Glomerular endothelial cell (primary cell): ENCODE data around the gene CEP63. TPM values are rescaled to one million over a fixed set of nuclear protein-coding genes. Genes with fewer than 3 reads are reported as not detected.

ENCODE experiments used
- DNase-seq: peaks from one replicate; pipeline ENCODE4 v3.0.0-alpha.2; 2011; ENCODE audit warnings: low read depth, low spot score; ENCODE audit errors: extremely low read depth
- total RNA-seq: library from RNA; depleted of rRNA; stranded (reverse); fragments of >200 nt; gene quantifications from 2 replicates; pipeline ENCODE4 v1.2.3, GENCODE V29; 2015

The CEP63 gene
- 7.5 and 17.0 TPM in 2 replicates for total RNA-seq

DNA sequence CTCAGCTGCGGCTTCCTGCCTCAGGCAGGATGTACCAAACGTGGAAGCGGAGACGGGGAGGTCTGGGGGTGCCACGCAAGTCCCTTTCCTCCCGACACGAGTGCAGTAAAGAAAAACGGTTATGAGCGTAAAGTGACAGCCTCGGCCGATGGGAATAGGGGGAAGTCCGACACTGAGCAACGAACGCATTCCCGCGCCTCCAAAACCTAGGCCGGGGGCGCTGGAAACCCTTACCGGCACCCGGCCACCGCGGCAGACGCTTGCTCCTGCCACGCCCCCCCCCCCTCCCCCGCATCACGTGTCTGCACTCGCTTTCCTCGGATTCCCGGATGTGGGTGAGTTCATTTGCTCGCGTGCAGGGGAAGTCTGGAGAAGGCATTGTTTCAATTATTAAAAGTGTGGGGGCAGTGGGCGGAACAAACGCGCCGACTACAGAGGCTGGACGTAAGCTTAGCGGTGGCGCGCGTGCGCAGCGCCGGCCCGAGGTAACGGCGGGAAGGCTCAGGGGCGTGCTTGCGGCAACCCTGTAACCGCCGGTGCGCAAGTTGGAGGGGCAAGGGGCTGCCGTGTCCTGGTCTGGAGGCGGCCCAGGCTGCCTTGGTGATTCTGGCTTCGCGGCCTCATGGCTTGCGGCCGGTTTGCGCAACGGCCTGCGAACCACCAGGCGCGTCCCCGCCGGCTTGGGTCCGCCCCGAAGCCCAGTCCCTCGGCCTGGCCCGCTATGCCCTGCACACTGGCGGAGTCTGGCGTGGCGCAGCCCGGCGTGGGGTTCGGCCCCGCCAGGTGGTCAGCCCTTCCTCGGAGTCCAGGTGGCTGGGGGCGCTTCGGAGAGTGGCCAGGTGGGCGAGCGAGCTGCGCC is at the start of gene CEP63, which contains the start of gene ANAPC13:
CEP63 (plus strand) TSS at position 340 of the 859 bp plus-strand sequence. CDS start 9,264 bp downstream, outside the sequence.
ANAPC13 (minus strand) TSS at position 268 of the 859 bp plus-strand sequence. CDS start 3,081 bp downstream, outside the sequence.
- peak; percentile 85 for DNase-seq

DNA sequence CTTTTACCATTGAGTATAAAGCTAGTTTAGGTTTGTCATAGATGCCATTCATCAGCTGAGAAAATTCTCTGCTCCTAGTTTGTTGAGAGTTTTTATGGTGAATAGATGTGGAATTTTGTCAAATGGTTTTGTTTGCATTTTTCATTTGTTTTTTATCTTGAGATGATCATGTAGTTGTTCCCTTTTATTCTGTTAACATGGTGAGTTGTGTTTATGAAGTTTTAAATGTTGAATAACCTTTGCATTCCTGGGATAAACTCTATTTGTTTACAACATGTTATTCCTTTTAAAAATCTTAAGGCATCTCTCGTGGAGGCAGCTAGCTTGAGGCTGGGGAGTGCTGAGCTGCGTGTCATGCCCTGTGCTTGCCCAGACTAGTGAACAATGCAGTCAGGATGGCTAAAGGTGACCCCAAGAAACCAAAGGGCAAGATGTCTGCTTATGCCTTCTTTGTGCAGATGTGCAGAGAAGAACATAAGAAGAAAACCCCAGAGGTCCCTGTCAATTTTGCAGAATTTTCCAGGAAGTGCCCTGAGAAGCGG is 48.6 kb upstream of the CEP63 start:
- DNase-seq: no peak

DNA sequence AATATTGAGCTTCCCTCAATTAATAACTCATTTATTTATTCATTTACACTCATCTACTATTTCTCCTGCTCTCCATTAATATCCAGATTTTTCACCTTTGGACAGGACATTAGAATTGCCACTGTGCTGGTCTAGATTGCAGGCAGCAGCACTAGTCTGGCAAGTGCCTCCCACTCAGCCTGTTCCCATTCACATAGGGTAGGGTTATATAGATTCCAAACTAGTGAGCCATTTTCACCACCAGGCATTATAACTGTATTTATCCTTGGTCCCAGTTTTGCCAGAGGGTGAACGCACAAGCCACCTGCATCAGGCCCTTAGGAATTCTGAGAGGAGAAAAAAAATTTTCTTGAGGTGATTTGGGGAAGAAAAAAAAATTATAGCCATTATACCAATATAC is 44.5 kb upstream of the CEP63 start:
- DNase-seq: no peak

DNA sequence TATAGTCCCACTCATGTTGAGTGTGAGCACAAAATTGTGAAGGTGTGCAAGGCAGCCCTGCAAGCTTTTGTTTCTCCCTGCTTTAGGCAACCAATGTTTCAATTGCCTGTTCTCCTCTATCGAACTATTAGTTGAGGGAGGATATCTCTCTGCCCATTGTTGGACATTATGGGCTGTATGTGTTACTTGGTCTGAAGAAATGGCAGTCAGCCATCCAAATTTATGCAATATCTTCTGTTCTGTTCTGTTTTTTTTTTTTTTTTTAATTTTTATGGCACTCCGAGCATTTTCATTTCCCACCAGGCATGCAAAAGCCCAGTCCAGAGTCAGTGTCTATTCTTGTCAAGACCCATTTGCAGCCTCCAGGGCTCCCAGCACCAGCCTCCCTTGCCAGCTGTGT is 44.0 kb upstream of the CEP63 start:
- DNase-seq: no peak

DNA sequence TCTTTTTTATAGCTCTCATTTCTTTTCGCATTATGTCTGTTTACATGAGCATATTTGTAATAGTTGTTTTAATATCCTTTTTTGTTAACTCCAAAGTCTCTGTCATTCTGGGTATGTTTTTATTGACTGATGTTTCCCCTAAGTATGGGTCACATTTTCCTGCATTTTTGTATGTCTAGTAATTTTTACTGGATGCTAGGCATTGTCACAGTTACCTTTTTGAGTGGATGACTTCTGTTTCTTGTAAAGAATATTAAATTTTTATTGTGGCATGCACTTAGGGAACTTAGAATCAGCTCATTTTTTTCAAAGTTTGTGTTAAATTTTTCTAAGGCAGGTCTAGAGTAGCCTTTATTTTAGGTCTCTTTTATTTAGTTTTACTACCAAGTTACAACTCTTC is 40.8 kb upstream of the CEP63 start:
- no peak for DNase-seq

DNA sequence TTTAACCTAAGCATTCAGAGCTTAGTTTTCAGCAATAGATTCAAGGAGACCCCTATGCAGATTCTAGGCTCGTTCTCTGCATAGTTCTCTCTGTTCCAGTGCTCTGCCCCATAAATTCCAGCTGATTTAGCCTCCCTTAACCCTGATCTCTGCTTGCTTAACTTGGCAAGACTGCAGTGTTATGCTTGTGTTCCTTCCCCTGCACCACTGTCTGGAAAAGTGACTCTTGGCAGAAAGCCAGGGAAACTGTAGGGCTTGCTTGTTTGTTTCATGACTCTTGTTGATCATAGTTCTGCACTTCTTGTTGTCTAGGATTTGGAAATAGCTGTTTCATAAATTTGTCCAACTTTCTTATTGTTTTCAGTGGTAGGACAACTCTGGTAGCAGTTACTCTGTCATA is 40.2 kb upstream of the CEP63 start:
- peak; percentile 51 for DNase-seq

DNA sequence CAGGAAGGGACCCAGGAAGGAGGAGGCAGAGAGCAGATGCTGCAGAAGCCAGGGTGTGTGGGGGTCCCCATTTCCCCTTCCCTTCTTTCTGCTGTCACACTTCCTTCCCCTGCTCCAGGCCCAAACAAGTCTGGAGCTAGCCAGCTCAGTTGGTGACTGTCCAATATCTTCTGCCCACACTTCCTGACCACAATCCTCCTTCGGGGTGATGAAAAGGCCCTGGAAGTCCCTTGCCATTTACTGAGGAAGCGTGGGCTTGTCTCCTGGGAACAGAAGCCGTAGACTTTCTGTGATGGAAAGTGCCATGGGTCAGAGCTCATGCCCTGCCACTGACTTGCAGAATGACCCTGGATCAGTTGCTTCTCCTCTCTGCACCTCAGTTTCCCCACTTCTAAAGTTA is 39.1 kb upstream of the CEP63 start:
- DNase-seq: no peak

DNA sequence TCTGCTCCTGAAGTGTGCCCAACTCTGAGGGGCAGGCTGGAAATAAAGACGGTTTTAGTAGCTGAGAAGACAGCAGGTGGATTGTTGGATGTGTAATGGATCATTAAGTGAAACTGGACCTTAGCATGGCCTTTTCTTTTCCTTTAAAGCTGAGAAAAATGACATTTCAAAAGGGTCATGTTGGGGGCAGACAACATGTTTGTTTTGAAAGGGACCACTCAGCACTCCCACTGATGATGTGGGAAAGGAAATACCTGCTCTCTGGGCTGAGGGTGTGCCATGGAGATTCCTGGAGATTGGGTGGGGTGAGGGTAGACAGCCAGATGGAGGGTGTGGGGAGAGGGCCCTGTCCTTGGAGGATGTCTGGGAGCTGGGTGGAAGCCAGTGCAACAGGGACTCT is 38.5 kb upstream of the CEP63 start:
- no peak for DNase-seq

DNA sequence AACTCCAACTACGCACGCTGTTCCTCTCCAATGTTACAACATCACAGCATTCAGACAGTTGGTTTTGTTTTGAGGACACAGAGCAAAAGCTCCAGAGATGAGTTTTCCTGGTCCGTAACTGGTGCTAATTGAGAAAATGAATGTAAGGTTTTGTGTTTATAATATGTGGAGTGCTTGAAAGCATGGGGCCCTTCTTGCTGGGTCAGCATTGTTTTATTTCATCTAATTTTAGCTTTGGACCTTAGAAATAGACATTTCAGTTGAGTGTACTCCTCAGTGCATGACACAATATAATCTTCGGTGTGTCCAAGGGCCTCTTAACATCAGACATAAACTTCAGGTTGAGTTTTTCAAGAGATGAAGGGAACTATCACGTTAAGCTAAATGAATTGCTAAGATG is 37.2 kb upstream of the CEP63 start:
- no peak for DNase-seq

DNA sequence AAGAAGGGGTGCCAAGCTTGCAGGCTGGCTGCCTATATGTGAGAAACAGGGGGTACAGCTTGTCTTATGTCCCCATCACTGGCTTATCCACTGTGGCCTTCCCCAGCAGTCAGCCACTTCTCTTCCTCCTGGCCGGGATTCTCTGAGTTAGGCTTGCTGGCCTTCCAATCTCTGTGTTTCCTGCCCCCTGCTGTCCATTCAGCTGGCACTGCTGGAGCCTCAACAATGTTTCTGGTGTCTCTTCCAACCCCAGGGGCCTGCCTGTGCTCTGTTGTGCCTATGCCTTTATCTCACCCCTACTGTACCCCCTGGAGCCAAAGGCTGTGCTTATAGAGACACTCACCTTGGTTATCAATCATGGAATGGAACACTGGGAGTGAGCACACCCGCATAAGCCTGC is 36.6 kb upstream of the CEP63 start:
- DNase-seq: no peak

DNA sequence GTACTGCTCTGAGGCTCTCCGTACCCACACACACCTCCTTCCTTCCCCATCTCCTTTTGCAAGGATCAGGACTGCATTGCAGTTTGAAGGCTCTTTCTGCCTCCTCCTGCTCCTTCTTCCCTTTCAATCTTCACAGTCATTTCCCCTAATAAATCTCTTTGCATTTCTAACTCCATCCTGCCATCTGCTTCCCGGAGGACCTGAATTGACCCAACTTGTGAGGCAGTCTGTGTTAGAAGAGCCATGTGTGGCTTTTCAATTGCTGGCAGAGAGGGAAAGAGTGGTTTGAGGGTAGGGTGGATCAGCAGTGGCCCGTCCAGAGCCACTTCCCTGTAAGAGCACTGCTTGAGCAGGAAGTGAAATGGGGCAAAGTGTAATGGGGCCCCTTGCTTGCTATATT is 35.9 kb upstream of the CEP63 start:
- DNase-seq: no peak

DNA sequence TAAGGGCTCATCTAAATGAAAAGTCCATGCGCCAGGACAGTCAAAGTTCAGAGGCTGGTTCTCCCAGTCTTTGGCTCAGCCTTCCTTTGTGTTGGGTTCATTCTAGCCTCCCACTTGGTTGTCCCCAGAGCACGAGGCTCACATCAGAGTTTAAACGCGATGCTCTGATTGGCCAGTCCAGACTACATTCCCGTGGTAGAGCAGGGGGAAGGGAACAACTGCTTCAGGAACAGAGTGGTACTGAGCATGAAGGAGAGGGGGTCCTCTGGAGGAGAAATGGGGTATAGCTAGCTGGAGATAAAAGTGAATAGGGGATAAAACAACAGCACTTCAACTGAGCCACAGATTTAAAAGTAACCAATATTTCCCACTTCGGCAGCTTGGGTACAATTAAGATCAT is 32.2 kb upstream of the CEP63 start:
- no peak for DNase-seq

DNA sequence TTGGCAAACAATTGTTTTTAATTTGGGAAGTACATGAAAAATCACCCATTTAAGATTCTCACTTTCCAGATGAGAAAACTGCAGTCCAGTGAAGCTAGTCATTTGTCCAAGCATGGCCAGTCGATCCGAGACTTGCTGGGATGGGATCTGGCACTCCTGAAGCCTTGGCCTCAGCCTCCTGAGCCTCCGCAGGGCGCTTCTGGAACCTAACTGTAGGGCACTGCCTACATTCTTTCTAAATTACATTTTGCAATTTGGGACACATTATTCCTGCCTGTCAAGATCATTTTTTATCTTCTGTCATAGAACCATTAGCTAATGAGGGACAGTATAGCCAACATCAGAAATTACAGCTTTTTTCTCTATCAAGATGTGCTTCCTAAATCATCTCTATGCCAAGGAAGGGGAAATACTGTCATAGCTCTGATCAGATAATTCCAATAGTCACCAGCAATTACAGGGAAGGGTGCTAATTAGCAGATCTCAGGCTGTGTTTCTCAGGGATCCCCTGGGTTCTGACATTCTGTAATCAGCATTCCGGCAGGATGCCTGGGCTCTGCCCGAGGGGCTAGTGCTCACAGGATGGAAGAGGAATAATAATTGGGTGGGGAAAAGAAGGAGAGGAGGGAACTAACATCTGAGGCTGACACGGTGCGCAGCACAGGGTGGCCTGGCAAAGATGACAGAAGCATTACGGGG is 28.3 kb upstream of the CEP63 start:
- no peak for DNase-seq

DNA sequence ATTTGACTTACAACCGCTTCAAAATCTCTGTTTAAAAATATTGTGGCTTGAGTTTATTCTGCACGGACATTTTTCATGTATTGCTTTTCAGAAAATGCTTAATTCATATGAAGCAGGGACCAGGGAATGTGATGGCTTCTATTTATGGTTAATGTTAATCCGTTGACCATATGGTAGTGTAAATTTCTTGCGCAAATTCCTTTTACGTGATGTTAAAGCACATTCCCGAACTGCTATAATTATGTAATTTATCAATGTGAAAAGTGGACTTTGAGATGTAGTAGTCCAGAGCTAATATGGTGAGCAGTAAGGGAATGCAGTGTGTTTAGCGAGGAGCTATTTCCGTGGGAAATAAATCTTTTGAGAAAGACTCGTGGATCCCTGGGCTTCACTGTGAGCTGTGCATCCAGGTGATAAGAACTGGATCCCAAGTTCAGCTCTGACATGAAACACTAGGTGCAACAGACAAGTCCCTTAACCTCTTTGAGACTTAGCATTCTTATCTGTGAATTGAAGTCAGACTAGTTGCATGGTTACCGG is 27.4 kb upstream of the CEP63 start:
- no peak for DNase-seq

DNA sequence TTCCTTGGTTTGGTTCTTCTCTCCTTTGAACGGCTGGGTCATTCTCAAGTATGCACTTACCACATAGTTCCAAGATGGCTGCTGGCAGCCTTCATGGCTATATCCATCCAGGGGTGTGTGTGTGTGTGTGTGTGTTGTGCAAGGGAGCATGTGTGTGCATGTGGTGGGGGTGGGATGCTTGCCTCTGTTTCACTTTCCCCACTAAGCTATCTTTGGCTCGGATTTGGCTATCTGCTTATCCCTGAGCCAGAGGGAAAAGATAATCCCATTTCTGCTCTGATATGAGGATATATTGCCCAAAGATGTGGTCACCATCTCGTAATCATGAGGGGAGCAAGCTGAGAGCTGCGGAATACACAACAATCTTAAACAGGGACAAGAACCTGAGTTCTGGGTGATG is 26.3 kb upstream of the CEP63 start:
- no peak for DNase-seq

DNA sequence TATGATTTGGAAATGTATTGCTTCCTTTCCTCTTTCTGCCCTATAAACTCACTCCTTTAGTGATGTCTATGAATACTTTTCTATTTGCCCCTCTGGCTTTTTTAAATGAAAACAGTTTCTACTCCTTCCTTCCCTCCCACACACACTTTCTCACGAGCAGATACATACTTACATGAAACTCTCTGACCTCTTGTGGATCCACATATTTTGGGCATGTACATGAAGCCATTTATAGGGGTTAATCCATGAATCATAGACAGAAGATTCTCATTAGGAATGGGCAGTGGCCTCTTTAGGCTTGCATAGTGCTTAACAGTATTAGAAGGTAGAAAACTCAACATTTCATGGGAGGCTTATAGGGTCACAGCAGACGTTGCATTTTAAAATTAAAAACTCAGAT is 24.9 kb upstream of the CEP63 start:
- DNase-seq: no peak

DNA sequence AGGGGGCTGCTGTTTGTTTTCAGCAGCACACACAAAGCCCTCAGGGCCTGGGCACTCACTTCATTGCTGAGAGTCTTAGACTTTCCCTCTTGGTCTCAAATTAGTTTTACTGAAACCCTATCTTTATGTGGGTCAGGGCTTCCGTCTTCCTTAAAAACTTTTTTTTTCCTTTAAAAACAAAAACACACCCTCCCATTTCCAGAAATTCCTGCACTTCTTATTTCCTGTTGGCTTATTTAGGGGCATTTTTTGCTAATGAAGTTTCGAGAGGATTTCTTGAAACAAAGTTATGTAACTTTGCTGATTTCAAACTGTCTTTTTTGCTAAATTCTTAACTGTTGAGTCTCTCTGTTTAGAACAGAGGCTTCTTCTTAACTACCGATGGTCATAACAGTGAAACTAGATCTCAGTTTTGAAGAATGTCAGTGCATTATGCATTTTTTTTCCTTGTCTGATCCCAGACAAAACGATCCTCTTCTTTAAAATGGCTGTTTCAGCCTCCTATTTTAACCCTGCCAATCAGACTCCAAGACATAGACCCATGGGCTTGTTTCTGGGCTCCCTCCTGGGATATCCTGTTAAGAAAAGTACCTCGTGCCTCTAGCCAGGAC is 23.4 kb upstream of the CEP63 start:
- no peak for DNase-seq

DNA sequence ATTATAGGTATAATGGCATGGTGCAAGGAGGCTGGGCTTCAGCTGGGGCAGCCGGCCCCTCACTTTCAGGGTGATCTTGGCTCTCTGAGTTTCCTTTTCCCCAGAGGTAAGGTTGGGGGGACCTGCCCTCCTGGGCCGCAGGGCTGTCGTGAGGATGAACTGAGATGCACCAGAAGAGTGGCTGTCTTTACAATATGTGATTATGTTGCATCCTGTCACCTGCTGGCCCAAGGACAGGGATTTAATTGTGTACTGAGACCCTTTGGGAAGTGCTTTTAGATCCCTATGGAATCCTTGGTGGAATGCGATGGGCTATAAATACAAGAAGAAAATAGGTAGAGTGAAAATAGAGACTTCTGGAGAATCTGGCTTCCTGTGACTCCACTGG is 22.2 kb upstream of the CEP63 start:
- DNase-seq: no peak

DNA sequence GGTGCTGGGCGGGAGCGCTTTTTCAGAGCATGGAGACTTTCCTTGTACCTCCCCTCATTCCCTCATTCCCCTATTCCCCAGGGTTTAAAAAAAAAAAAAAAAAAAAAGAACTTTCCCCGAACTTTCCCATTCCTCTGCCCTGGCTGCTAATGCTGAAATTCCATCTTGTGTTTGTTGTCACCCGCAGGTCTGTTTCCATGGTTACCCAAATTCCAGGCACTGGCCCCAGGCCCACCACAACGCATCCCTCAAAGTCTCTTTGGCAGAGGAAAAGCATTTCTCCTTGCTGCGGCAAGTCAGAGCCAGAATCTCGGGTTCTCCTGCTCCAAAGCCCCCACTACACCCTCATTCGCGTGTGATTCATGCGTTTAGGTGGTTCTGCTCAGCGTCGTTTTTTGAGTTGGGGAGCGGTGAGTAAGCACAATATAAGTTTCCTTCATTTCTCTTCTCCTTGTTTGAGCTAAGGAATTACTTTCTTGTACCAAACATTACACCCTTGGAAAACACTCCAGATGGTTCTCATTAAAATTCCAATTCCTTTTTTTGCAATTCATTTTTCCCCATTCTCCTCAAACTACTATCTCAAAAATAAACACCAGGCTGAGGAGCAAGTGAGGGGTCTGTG is 21.7 kb upstream of the CEP63 start:
- no peak for DNase-seq

DNA sequence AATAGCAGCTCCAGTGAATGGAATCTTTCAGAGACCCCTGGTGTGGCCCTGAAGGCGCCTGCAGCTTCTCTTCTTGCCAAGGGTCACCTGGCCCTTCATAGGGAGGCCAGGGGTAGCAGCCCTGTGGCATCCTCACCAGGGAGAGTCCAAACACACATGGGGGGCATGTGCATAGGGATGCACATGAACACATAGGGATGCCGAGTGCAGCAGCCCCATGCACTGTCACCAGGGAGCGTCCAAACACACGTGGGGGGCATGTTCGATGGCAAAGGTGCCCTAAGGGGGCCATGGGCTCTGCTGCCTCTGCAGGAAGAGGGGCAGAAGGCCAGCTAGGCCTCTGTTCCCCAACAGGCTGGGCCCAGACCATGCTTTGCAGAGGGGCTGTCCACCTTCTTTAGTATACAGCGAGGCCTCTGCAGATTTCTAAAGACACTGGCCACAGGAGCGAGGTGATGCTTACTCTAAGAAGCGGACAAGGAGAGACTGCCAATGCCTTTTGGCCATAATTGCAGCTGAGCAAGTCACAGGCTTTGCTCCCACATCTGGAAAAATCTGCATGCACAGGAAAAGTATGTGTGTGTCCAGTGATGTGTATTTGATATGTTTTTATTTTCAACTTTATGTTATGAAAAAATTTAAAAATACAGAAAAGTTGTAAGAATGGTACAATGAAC is 21.0 kb upstream of the CEP63 start:
- DNase-seq: no peak
